Stimulated activated CD8-positive, alpha-beta memory T cell treated with anti-CD3 and anti-CD28 coated beads, Interleukin-7, amount 100 ng/mL, for 4 hours (primary cell): ENCODE data around the gene AP1G2.
"Not testable (repeated sequence)": the region's sequence is repeated elsewhere in the genome, so short reads cannot be mapped to it uniquely, and the experiment has no call there.

Experiments
- DNase-seq, 2 donors: peaks; one replicate each; pipeline ENCODE4 v3.0.0-alpha.2; 2020; ENCODE audit warnings: low read depth in 2 of 2

Gene AP1G2

GRCh38 chr14:23567186-23568020, at the start of gene AP1G2:
Gene AP1G2 (minus strand): TSS chr14:23567791. CDS start chr14:23567314, 477 bp downstream.
- DNase-seq = peak; percentile 72 to 79

- DNase-seq = no peak
Measured at GRCh38 chr14:23615856-23616255, 48.3 kb upstream of the AP1G2 start.

- DNase-seq = no peak
Measured at GRCh38 chr14:23614395-23614828, 46.8 kb upstream of the AP1G2 start.

- DNase-seq = no peak
Measured at GRCh38 chr14:23613242-23614070, 45.9 kb upstream of the AP1G2 start.

GRCh38 chr14:23612802-23613201, 45.2 kb upstream of the AP1G2 start:
- DNase-seq = no peak

- DNase-seq = no peak
Measured at GRCh38 chr14:23612354-23612732, 44.8 kb upstream of the AP1G2 start.

- DNase-seq = no peak
Measured at GRCh38 chr14:23610815-23611289, 43.3 kb upstream of the AP1G2 start.

- no peak for DNase-seq
Measured at GRCh38 chr14:23610090-23610814, 42.7 kb upstream of the AP1G2 start.

GRCh38 chr14:23609411-23610089, 42.0 kb upstream of the AP1G2 start:
- DNase-seq = not testable (repeated sequence)

- no peak for DNase-seq
Measured at GRCh38 chr14:23609001-23609400, 41.4 kb upstream of the AP1G2 start.

- no peak for DNase-seq
Measured at GRCh38 chr14:23608454-23608853, 40.9 kb upstream of the AP1G2 start.

- DNase-seq = no peak
Measured at GRCh38 chr14:23605931-23606585, 38.5 kb upstream of the AP1G2 start.

- DNase-seq = no peak
Measured at GRCh38 chr14:23604675-23605170, 37.1 kb upstream of the AP1G2 start.

GRCh38 chr14:23604148-23604547, 36.6 kb upstream of the AP1G2 start:
- DNase-seq = no peak

- no peak for DNase-seq
Measured at GRCh38 chr14:23603103-23603502, 35.5 kb upstream of the AP1G2 start.

- DNase-seq = no peak
Measured at GRCh38 chr14:23602181-23603095, 34.8 kb upstream of the AP1G2 start.

- DNase-seq = no peak
Measured at GRCh38 chr14:23601845-23602180, 34.2 kb upstream of the AP1G2 start.

GRCh38 chr14:23601424-23601823, 33.8 kb upstream of the AP1G2 start:
- DNase-seq = no peak

- DNase-seq = no peak
Measured at GRCh38 chr14:23600806-23601205, 33.2 kb upstream of the AP1G2 start.

GRCh38 chr14:23600322-23600707, 32.7 kb upstream of the AP1G2 start:
- no peak for DNase-seq
